Femur (tissue), 1 donor: ENCODE data around the gene MMD.
"Not testable (repeated sequence)": the region's sequence is repeated elsewhere in the genome, so short reads cannot be mapped to it uniquely, and the experiment has no call there.

Experiments
- DNase-seq: peaks from one replicate; pipeline ENCODE4 v3.0.0-alpha.2; 2017

Gene MMD

GRCh38 chr17:55443904-55444303 lies 22.3 kb upstream of the MMD start:
- DNase-seq = no peak

DNA sequence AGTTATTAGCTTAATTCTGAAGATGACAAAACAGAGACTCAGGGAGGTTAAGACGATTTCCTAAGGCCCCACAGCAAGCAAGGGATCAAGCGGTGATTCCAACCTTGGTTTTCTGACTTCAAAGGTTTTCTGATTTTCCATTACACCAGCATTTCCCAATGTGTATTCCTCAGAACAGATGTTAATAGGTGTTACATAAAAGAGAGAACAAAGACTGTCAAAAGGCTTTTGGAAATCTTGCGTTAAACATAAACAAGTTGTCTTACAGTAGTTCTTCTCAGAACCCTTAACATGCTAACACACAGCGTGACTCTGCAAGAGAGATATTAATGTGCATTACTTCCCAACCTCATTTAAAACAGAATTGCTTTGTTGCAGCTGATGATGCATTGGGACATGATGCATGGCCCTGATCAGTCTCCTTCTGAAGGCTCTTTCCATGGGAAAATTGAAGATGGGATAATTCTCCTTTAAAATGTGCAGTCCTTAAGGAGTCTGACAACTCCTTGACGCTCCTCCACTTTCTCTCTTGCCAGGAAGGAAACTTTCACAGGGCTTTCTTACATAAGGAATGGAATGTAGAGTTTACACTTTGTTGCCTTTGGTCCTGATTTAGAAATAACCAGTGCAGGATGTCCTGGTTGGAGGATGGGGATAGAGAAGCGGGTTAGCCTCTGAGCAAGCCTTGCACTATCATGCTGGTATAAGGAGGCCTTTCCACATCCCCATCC lies 21.5 kb upstream of the MMD start:
- no peak for DNase-seq

DNA sequence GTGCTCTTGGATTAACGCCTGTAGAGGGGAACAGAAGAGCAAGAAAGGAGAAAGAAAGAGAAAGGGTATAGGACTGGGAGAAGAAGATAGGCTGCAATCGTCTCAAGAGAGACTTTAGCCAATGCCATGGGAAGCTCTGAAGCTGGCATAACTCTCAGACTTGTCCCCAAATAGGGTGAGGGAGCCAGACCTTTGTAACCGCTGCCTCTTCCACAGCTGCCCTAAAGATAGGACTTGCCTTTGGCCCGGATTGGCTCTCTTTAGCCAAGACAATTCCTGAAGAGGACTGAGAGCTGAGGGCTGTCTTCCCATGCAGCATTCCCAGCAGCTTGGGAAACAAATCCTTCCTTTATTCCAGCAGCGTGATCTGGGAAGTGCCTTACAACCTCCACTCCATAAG lies 20.8 kb upstream of the MMD start:
- DNase-seq = no peak

- DNase-seq = no peak
Measured at GRCh38 chr17:55441544-55441943, 19.9 kb upstream of the MMD start.

DNA sequence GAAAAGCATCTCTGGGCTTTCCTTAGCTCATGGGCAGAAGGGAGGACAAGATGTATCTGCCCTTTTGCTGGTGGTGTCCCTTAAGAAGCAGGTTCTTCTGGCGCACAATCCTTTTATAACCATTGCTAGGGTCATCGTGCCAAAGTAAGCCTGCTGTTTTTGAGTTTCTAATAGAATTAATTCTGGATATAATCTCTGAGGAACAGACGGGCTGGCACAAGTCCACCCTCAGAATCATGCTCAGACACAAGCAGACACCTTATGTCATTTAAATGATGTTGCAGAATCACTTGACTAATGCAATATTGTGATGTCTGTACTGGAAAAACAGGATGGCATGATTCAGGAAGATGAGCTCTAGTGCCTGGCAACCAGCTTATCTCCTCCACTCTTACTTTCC lies 18.8 kb upstream of the MMD start:
- no peak for DNase-seq

GRCh38 chr17:55437159-55437605 lies 15.5 kb upstream of the MMD start:
- DNase-seq = peak; percentile 26

GRCh38 chr17:55436224-55437158 lies 14.9 kb upstream of the MMD start:
- DNase-seq = no peak

DNA sequence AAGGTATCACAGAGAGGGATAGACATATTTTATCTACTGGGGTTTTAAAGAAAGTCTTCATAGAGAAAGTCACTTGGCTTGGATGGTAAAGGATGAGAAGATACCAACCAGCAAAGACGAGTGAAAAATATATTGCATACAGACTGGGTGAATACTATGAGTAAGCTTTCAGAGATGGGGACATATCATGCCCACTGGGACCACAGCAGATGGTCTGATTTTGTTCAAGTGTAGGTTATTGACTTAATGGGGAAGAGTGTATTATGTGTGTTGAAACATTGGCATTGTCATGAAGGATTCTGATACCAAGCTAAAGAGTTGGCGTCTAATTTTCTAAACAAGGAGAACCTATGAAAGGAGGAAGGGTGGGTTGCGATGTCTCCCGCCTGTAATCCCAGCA lies 13.8 kb upstream of the MMD start:
- no peak for DNase-seq

DNA sequence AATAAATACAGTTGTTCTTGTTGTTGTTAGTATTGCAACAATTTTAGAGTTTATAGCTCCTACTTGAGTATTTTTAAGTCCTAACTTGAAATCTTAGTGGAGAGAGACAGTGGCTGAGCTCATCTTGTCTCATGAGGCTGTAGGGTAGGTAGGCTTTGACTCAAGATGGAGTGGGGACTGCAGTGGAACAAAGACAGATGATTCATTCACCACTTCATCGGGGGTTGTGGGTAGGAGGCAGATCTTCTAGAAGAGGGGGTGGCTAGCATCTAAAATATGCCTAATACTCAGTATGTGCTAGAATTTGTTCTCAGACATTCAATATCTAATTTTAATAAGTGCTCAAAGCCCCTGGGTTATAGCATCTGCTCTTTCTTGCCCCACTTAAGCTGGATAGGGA lies 13.1 kb upstream of the MMD start:
- DNase-seq = no peak

- DNase-seq = peak; percentile 32
Measured at GRCh38 chr17:55433629-55434422, 12.2 kb upstream of the MMD start.

DNA sequence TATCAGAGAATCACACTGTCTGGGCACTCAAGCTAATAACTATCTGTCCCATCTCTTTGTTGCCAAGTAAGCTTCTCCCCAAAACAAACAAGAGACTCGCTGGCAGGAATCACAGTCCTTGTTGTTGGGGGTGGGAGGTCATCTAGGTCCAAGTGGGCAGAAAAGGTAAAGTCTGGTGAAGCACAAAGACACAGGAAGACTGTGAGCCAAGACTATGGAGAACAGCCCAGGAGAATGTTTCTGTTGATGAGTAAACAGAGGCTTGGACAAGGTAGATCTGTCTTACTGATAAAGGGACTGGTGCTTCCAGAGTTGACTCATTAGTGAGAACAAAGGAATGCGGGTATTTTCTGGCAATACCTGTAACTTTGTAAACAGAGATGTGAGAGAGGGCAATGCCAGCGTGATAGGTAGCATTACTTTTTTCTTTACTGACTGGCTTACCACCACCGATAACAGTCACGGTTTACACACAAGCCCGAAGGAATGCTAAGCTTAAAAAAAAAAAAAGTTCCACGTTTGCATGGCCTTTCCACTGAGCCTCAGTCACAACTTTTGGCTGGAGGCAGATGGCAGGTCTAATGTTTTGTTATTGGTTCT lies 11.5 kb upstream of the MMD start:
- DNase-seq = no peak

- no peak for DNase-seq
Measured at GRCh38 chr17:55432358-55433028, 10.9 kb upstream of the MMD start.

DNA sequence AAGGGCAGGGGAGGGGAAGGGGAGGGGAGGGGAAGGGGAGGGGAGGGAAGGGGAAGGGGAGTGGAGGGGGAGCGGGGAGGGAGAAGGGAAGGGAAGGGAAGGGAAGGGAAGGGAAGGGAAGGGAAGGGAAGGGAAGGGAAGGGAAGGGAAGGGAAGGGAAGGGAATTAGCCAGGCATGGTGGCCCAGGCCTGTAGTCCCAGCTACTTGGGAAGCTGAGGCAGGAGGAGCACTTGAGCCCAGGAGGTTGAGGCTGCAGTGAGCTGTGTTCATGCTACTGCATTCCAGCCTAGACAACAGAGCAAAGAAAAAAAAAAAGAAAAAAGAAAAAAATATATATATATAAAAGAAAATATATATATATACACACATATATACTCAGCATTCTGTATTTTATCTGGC lies 10.3 kb upstream of the MMD start:
- DNase-seq = not testable (repeated sequence)

DNA sequence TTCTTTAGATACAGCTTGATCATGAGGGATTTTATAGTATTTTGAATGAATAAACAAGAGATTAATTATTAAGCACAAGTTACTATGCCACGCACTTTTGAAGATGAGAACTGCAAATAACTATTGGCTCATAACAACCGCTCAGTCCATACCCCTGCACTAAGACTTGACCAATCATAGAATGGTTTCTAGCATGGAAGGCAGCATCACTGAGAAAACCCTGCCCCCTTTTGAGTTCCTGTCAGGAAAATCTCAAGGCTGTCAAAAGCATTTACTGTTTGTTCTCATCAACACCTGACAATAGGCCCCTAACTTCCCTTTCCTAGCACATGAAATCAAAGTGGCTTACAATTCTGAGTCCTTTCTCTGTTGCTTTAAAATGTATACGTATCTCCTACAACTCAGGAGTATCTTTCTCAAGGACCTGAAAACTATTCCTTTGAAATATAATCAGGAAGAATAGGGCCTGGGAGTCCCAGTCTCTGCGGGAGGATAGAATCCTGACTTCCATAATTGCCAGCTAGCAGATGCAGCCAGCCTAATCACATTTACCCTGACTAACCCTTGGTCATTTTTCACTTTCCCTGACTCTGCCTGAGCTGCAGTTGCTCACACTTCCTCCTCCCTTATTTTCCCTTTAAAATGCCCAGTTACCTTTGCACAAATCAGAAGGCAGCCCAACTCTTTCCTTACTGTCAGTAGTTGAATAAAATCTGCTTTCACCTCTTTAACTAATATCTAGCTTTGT lies 9.1 kb upstream of the MMD start:
- DNase-seq = no peak

- DNase-seq = no peak
Measured at GRCh38 chr17:55427587-55427882, 5.9 kb upstream of the MMD start.

DNA sequence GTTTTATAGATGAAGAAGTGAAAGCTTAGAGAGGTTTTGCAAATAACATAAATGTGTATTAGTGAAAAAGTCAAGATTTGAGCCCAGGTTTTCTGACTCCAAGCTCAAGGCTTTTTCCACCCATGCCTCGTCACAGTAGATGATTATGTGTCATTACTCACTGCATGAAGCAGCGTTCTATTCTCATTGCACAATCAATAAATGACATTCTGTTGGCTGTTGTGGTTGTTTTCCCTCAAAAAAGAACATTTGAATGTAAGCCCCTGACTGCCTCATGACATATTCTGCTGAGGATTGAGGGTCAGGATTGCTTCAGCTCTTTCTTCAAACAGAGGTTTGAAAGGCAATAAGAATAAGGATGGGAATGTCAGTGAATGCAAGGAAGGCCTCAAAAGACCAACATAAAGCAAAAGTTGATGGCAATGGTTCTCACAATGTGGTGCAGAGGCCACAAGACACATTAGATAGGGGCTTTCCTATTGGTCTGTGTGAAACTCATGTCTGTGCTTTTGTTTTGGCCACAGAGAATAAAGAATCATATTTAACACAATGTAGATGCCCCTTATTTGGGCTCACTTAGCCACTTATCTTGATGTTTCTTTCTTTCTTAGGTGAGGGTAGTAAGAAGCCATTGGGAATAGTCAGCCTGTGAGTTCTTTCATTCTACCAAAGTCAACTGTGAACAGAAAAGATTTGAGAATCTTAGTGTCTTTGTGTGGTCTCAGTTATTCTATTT lies 5.4 kb upstream of the MMD start:
- DNase-seq = no peak

DNA sequence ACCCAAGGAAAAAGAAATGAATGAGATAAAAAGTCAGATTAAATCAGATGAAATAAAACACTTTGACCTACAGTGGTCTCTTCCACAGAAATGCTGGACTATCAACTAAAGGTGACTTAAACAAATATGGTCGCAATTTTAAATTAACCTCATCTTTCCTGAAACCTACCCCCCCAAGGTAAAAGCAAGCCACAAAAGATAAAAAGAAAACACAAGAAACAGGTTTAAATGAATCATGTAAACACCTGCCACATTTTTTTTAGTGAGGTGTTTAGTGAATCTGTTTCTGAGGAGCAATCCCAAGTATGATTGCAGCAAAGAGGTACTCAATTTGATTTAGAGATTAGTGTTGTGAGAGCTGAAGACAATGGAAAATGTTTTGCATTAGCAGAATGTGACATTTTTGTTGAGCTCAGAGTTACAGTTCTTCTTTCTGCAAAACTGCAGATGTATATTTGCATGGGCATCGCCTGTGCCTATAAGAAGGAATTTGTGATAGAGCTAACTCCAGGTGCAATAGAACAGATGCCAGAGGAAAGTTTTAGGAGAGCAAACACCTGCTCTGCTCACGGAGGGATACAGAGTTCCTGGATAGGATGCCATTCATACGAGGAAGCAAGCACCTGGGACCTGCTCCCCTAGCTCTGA lies 3.4 kb upstream of the MMD start:
- no peak for DNase-seq

- DNase-seq = no peak
Measured at GRCh38 chr17:55423535-55423934, 1.9 kb upstream of the MMD start.

- not testable (repeated sequence) for DNase-seq
Measured at GRCh38 chr17:55422828-55423164, 1.2 kb upstream of the MMD start.

- DNase-seq = no peak
Measured at GRCh38 chr17:55420776-55421178, 858 bp downstream of the MMD start.
